ENCODE measurements around the gene RNF144A.

RNF144A gene

DNA sequence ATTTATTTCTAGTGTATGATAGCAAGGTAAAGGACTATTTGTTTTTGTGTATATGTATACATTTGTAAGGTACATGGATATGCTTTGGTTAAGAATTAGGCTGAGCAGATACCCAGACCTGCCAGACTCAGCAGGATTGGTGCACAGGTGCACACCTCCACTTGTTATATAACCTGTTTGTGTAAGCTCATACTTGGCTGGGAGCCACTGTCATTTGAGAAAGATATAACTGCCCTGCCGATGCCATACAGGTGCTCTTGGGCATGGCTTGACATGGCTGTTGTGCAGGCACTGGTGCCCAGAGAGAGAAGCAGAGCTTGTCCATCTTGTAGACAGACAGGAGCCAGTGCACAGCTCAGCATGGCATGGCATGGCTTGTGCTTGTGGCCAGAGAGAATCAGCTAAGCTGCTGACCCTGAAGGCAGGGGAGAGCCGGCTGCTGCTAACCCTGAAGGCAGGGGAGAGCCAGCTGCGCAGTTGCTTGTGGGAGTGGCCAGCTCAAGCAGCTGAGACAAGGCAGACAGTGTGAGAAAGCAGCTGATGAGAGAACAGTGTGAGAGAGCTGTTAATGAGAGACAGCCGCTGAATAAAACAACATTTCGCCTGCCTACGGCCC lies 136.5 kb downstream of the RNF144A start:
- no peak for DNase-seq

DNA sequence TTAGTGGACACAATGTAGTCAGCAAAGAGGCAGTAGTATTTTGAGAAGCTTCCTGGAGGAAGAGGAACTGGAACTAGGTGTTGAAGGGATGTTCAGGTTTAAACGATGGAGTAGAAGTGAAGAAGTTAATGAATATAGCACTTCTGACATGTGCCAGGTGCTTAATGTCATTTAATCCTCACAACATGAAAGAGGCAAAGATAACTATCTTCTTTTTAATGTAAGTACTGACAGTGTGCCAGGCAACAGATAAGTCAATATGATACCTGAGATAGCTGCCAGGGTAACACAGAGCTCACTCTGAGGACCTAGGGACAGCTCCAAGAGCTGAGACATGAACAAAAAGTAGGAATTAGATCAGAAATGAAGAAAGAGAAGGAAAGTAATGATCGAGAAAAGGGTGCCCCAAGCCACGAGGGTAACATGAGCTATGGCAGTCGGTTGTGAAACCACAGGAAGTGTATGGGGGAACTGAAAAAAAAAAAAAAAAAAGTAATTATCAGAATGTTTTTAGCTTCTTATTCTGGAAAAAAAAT lies 140.7 kb downstream of the RNF144A start:
- DNase-seq, result no peak

DNA sequence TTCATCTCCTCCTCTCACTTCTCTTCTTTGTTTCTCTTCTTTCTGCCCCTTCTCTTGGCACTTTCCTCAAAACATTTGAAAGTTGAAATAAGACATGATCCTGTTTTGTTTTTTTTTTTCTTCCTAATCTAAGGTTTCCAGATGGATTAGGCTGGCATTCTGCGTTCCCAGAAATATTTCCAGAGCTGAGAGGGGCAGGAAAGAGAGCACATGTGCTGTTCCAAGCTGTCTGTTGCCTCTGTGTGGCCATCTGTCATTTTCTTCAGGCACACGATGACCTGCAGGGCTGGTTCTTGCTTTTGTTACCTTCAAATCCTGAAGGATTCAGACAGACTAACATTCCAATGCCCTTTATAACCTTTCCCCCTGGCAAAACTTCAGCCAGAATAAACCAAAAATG lies 142.9 kb downstream of the RNF144A start:
- DNase-seq, result no peak

DNA sequence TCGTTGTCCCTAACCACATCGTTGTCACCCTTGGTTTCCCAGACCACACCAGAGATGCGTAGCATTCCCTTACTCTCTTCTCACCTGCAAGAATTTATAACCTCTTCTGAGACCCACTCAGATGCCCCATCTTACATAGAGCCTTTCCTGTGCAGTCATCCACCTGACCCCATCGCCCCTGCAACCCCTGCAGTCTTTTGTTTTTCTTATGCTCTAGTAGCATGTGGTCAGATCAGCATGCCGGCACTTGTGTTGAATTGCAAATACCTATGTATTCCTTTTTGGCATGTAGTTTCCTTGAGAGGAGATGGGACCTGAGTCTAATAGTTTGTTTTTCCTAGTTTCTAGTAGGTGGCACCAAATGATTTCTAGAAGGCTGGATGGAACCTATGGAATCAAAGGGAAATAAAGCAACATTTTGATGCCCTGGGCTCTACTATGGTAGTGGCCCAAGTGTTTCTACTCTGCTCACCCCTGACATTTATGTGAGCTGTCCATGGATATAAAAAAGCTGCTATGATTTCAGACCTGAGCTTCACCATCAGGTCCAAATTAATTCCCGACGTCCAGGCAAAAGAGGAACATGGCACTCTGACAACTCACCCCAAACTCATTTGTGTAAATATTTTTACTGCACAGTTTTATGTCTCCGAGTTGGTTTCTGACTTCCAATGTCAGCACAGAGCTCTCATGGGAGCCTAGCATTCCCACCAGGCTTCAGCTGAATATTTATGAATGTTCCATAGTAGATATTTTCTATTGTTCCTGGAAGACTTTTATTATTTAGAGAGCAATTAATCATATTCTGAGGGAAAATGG lies 143.6 kb downstream of the RNF144A start:
- DNase-seq, result no peak

DNA sequence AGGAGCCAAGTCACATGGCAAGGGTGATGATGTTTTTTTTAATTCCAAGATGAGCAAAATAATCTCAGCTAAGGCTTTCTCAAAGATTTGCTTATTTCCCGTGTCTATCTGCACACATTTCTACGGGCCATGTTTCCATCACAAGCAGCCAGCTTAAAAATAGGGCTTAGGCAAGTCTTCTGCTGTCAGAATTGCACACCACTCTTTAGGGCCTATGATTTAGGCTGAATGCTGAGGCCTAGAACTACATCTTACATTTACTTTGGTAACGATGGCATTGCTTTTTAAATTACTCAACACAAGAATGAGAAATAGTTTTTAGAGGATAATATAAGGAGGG lies 144.2 kb downstream of the RNF144A start:
- DNase-seq, result no peak

DNA sequence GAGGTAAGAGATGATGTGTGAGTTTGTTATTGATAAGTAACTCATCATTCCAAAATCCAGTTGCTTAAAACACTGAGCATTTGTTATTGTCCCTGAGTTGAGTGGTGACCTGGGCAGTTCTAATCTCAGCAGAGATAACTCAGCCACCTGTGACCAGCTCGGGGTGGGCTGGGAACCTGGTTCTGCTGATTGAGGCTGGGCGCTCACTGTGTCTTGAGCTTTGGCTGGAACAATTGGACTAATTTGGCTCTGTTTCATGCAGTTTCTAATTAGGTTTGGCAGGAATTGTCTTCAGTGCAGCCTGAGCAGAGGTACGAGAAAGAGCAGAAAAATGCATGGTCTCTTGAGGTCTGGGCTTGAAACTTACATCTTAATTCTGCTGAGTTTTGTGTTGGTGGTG lies 144.7 kb downstream of the RNF144A start:
- no peak for DNase-seq

DNA sequence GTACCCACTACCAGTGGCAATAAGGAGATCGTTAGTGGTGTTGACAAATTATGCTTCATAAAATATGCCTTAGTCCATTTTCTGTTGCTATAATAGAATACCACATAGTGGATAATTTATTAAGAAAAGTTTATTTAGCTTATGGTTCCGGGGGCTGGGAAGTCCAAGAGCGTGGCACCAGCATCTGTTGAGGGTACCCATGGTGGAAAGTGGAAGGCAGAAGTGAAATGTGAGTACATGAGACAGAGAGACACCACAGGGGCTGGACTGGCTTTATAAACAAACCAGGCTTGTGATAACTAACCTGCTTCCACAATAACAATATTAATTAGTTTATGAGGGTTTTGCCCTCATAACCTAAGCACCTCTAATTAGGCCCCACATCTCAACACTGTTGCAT lies 146.6 kb downstream of the RNF144A start:
- no peak for DNase-seq

DNA sequence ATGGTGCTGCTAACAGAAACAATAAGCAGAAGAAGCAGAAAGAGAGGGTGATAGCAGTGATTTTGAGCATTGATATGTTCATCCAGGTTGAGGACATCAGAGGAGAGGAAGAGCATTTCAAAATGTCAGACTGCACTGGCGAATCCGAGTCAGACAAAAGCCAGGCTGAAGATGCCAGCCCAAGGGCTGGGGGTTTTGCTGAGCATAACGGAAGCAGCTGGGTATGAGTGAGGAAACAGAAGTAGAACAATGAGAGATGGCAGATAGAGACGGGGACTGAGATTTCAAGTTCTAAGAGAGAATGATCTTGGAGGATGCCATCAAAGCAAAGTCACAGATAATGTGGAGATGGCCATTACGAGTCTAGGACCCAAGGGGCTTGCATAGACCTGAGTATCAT lies 151.2 kb downstream of the RNF144A start:
- no peak for DNase-seq

DNA sequence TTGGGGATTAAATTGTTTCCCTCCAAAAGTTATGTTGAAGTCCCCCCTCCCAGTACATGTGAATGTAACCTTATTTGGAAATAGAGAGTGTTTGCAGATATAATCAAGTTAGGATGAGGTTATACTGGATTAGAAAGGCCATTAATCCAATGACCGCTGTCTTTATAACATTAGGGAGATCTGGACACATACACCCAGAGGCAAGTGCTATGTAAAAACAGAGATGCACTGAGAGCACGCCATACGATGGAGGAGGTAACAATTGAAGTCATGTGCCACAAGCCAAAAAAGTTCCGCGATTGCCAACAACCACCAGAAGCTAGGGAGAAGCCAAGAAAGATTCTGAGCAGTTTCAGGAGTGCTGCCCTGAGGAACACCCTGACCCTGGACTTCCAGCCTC lies 153.3 kb downstream of the RNF144A start:
- no peak for DNase-seq

DNA sequence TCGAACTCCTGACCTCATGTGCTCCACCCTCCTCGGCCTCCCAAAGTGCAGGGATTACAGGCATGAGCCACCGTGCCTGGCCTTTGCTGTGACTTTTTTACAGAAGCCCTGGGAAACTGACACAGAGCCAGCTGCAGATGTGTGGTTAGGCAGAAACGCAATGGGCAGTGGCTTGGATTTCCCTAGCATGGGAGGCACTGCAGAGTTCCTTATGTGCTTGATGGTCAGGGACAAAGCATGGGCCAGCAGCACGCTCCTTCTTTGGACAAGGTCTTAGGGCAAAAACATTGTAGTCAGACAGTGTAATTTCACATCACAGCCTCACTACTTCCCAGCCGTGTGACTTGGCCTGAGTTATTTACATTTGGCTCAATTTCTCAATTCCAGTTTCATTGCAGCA lies 153.9 kb downstream of the RNF144A start:
- DNase-seq, result no peak

DNA sequence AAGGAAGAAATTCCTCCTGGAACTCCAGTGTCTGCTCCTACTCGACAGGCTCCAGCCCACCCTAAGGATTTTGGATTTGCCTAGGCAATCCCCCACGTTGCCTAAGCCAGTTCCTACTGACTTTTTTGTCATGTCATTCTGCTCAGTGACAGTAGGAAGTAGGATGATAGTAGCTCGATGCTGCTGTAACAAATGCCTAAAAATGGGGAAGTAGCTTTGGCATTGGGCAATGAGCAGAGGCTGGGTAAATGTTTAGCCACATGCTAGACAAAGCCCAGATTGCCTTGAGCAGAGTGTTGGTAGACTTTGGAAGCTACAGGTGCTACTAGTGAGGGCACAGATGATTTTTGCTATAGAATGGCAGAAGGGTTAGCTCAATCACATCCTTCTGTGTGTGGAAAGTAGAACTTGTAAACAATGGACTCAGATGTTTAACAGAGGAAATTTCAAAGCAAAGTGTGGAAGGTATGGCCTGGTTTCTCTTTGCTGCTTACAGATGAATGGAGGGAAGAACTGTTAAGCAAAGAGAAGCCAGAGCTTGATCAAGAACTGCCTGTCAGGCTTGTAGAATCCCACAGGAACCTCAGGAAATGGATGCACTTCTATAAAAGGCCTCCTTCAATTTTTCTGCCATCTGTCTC lies 154.8 kb downstream of the RNF144A start:
- DNase-seq, result no peak

DNA sequence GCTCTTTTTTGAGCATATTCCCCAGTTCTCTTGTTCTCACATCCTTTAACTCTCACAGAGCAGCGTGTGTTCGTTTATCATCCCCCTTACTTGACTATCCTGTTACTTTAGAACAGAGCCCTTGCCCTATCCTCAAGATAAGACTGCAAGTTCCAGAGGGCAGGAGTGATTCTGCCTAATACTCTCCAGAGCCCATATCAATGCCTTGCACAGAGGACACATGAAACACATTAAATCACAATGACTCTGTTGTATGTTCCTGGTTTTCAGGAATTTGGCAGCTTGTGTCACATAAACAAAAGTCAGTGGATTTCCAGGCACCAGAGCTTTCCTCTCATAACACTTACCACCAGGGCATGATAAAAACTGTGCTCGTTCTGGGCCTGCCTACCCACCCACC lies 156.7 kb downstream of the RNF144A start:
- no peak for DNase-seq

DNA sequence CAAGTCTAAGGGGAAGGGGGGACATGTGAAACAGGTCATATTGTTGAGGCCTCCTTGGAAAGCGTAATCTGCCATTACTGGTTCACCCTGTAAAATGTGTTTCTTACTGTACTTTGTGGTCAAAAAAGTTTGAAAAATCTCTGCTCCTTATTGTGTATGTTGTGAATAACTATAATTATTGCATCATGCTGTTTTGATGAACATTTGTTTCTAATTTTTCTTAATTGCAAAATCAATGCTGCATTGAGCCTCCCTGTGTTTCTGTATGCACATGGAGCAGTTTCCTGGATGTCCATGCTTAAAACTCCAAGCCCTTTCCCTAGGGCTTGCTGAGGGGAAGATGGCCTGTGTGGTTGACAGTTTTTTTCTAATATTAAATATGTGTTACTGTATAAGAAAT lies 158.6 kb downstream of the RNF144A start:
- no peak for DNase-seq

DNA sequence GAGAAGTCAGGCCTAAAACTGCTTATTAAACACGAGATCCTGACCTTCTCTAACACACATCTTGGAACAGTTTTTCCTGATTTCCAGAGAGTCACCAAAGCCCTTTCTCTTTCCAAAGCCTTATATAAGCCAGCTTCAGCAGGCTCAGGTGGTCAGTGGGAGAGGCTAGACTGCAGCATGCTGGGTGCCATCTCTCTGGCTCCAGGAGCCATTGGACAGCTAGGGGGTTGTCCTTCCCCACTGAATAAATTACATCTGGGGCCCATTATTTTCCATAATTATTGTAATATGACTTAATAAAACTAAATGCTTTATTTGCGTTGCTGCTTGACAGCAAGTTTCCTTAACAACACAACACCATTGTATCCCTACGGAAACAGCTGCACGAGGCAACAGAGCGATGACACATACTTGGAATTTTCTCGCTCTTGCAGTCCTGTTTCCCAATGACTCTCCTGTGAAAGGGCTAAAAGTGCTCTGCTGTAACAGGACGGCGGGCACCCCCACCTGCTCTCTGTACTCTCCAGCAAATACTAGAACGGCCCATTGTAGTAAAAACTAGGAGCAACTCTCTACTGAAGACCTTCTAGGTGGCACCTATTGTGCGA lies 160.6 kb downstream of the RNF144A start:
- no peak for DNase-seq

DNA sequence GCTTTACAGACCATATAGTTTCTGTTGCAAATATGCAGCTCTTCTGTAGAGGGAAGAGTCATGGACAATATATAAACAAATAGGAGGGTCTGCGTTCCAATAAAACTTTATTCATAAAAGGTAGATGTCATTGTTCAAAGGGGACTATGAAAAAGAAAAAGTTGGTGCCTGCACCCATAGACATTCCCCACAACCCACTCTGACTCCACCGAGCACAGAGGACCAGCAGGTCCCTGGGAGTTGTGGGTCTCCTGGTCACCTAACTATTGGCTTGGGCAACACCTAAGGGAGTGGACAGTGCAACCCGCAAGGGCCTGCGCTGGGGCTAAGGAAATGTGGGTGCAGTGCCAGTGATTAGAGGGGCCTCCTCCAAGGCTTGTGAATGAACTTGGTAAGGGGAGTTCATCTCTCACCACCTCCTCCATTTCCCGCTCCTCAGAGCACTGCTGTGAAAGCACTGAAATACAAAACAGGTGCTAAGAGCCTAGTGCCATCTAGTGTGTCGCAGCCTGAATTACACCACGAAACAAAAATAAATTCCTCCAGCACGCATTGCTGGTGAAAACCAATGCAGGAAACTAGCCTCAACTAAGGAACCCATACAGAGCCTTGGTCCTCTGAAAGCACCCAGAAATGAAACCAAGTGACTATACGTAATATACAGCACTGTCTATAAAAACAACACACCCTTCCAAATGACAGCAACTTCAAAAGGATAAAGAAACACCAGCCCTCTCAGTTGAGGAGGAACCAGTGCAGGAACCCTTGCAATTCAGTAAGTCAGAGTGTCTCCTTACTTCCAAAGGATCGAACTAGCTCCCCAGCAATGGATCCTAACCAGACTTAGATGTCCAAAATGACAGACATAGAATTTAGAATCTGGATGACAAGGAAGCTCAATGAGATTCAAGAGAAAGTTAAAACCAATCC lies 166.6 kb downstream of the RNF144A start:
- no peak for DNase-seq

DNA sequence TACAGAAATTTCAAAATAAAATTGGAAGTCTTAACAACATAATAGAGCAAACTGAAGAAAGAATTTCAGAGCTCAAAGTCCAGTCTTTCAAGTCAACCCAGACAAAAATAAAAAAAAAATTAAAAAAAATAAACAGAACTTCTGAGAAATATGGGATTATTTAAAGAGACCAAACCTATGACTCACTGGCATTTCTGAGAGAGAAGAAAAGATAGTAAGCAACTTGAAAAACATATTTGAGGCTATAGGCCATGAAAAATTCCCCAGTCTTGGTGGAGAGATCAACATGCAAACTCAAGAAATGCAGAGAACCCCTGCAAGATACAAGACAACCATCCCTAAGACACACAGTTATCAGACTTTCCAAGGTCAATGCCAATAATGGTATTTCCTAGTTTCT lies 167.4 kb downstream of the RNF144A start:
- no peak for DNase-seq

DNA sequence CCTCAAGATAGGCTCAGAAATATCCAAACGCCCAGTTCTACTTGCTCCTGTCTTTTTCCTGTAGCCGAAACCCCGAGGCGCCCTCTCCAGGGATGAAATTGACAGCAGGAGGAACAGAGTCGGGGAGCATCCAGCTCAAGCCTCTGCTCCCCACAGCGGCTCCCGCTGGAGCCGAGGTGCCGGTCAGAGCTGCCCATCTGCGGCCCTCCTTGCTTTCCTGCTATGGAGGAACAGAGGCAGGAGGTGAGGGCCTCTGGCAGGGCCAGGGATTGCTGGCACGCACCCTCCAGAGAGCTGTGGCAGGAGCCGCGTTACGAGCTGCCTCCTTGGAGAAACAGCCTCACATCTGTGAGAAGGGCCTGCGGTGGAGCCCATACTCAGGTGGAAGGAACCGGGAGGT lies 172.1 kb downstream of the RNF144A start:
- no peak for DNase-seq

DNA sequence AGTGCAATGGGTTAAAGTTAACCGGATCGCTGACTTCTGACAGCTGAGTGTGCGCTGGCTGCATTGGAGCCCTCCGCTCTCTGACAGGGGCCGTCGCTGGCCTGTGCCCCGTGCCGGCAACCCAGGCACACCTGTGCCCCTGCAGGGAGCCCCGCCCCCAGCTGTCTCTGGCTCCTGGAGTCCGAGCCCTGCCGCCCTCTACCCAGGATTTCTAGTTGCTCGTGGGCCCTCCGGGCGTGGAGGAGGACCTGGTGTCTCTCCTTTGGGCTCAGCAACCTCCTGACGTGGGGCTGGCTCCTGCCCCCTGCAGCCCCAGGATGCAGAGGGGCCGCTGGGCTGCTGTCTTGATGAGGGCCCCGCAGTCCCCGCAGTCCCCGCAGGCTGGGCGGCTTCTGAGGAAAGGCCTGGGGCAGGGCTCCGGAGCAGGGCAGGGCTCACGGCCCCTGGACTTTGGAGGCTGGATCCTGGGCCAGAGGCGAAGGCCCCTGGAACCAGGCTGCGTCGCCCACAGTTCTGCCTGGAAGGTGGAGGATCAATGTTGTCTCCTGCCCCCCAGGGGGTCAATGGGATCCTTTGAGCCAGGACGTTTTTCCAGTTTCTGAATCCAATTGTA lies 172.8 kb downstream of the RNF144A start:
- DNase-seq, result no peak

DNA sequence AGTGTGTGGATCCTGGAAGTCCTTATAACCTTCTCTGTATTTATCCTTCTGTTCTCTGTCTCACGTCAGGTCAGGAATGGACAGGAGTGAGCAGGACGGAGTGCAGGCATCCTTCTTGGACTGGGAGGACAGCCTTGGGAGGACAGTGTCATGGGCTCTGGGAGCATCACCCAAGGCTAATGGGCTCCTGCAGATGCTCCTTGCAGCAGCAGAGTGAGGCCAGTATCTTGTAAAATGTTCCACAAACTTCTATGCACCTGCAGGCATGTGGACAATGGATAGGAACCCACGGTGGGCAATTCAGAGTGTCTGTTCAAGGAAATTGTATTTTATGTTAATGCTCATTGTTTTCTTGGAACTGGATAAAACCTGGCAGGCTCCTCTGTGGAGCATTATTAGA lies 176.2 kb downstream of the RNF144A start:
- no peak for DNase-seq

All from stimulated activated CD4-positive, alpha-beta T cell treated with anti-CD3 and anti-CD28 coated beads, Interleukin-2, amount 100 ng/mL, for 48 hours (primary cell).